Measurements from ENCODE around the gene TOX2. TPM values are rescaled to one million over a fixed set of nuclear protein-coding genes. Genes with fewer than 3 reads are reported as not detected.

TOX2 gene
- total RNA-seq, 2 donors from 2014 or later = 2.4 to 3.4 TPM

DNA sequence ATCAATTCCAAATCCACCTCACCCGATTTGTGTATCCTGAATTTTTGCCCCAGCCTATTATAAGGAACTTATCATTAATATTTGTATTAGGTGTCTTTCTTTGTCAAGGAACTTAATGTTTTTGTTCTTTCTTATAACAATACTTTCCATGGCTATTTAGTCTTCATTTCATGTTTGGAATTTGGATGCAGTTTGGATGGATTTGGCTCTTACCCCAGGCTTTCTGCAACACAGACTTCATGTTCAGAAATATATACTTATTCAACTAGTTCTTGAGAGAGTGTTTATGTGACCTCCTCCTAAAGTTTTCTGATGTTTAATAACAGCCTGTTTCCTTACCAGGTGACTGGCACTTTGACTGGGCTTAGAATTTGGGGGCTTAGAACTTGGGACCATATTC is 35.9 kb upstream of the TOX2 start:
- no peak overlapping the region for H3K9ac ChIP-seq (ENCODE audit: extremely low read depth, low read length, poor library complexity, severe bottlenecking)
- no CpG with 5 or more reads among the region's 1 CpG for WGBS, 2 experiments (ENCODE audit: insufficient coverage in 1 of 2, insufficient read length in 1 of 2)
- H3K4me1 ChIP-seq (ENCODE audit: control insufficient read depth, insufficient read depth, low read length) = no peaks in the 10 kb centered on the region
- Mint-ChIP-seq H3K9me3 (peaks cover 20% of the 10 kb centered on the region), H3K36me3 (ENCODE audit: low read depth) (no peaks in the 10 kb centered on the region), H3K27ac (no peak overlapping the region), H3K4me3 (no peak overlapping the region), H3K4me1 (no peaks in the 10 kb centered on the region), H3K27me3 (ENCODE audit: insufficient read depth) (peaks cover 24% of the 10 kb centered on the region)
- no peak overlapping the region for H3K27ac ChIP-seq (ENCODE audit: low read depth, low read length)
- H3K36me3 ChIP-seq (ENCODE audit: control insufficient read depth, insufficient read depth, low read length) = no peaks in the 10 kb centered on the region
- no peak for DNase-seq
- peaks cover 5% of the 10 kb centered on the region for H3K9me3 ChIP-seq (ENCODE audit: control insufficient read depth, low read length)
- no peak for TF ChIP-seq CTCF (conservative IDR thresholded peaks at IDR 0.05)
- H3K4me3 ChIP-seq (ENCODE audit: low read length) = no peak overlapping the region
- H3K27me3 ChIP-seq (ENCODE audit: control insufficient read depth, insufficient read depth, low read length, poor library complexity, severe bottlenecking) = no peaks in the 10 kb centered on the region

DNA sequence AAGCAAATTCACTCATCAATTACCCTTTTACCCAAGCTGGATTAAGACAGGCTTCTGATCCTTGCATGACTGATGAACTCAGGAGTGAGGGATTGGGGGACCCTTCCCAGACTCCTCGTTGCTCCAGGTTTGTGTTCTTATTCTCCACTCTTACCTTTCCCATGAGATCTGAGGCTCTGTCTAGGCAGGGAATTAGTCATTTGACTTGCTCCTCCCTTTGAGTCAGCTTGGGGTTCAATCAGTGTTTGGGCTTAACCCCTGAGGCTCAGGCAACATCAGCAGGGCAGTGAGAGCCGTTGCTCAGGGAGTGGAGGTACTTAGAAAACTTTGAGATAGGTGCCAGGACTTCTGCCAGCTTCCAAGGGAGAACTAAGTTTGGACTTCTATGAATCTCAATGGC is 20.7 kb upstream of the TOX2 start:
- TF ChIP-seq CTCF (conservative IDR thresholded peaks at IDR 0.05) = no peak
- peaks cover 2% of the 10 kb centered on the region for H3K27me3 Mint-ChIP-seq (ENCODE audit: insufficient read depth)
- H3K4me3 Mint-ChIP-seq = no peak overlapping the region
- Histone ChIP-seq H3K4me3 (ENCODE audit: low read length) (no peak overlapping the region), H3K36me3 (ENCODE audit: control insufficient read depth, insufficient read depth, low read length) (no peaks in the 10 kb centered on the region), H3K4me1 (ENCODE audit: control insufficient read depth, insufficient read depth, low read length) (no peaks in the 10 kb centered on the region), H3K9me3 (ENCODE audit: control insufficient read depth, low read length) (peaks cover 17% of the 10 kb centered on the region), H3K9ac (ENCODE audit: extremely low read depth, low read length, poor library complexity, severe bottlenecking) (no peak overlapping the region), H3K27ac (ENCODE audit: low read depth, low read length) (no peak overlapping the region), H3K27me3 (ENCODE audit: control insufficient read depth, insufficient read depth, low read length, poor library complexity, severe bottlenecking) (no peaks in the 10 kb centered on the region)
- peaks cover 20% of the 10 kb centered on the region for H3K9me3 Mint-ChIP-seq
- H3K36me3 Mint-ChIP-seq (ENCODE audit: low read depth) = no peaks in the 10 kb centered on the region
- H3K27ac Mint-ChIP-seq = peak overlapping the region; percentile 15
- WGBS, 2 experiments (ENCODE audit: insufficient coverage in 1 of 2, insufficient read length in 1 of 2) = 70 to 87% methylated on average over 2 of the region's 2 CpGs
- H3K4me1 Mint-ChIP-seq = peaks cover 13% of the 10 kb centered on the region
- DNase-seq = no peak

DNA sequence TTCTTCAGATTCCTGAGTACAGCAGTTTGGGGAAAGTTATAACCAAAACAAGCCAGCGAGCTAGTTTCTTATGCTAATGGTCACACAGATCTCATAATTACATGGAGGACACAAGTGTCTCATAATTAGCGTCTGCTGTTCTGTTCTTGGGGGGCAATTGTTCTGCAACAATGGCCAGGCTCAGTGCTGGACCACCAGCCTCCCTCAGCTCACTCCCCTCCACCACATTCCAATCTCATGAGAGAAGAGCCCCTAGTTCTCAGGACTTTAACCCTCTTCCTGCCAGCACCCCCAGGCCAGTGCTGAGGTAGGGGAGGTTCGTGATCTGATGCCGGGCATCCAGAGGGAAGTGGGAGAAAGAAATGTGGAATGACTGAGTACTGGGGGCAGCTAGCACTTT is 20.2 kb upstream of the TOX2 start:
- Histone ChIP-seq H3K4me1 (ENCODE audit: control insufficient read depth, insufficient read depth, low read length) (no peaks in the 10 kb centered on the region), H3K9ac (ENCODE audit: extremely low read depth, low read length, poor library complexity, severe bottlenecking) (no peak overlapping the region), H3K27me3 (ENCODE audit: control insufficient read depth, insufficient read depth, low read length, poor library complexity, severe bottlenecking) (no peaks in the 10 kb centered on the region), H3K9me3 (ENCODE audit: control insufficient read depth, low read length) (peaks cover 17% of the 10 kb centered on the region), H3K4me3 (ENCODE audit: low read length) (no peak overlapping the region), H3K27ac (ENCODE audit: low read depth, low read length) (no peak overlapping the region), H3K36me3 (ENCODE audit: control insufficient read depth, insufficient read depth, low read length) (no peaks in the 10 kb centered on the region)
- H3K27me3 Mint-ChIP-seq (ENCODE audit: insufficient read depth) = peaks cover 3% of the 10 kb centered on the region
- H3K9me3 Mint-ChIP-seq = peaks cover 16% of the 10 kb centered on the region
- 48 to 60% methylated on average over 1 to 4 of the region's 4 CpGs for WGBS, 2 experiments (ENCODE audit: insufficient coverage in 1 of 2, insufficient read length in 1 of 2)
- peak; percentile 75 for DNase-seq
- no peaks in the 10 kb centered on the region for H3K36me3 Mint-ChIP-seq (ENCODE audit: low read depth)
- no peak overlapping the region for H3K4me3 Mint-ChIP-seq
- no peak for TF ChIP-seq CTCF (conservative IDR thresholded peaks at IDR 0.05)
- peak overlapping the region; percentile 7 for H3K27ac Mint-ChIP-seq
- H3K4me1 Mint-ChIP-seq = peaks cover 13% of the 10 kb centered on the region
